Effector CD4-positive, alpha-beta T cell (primary cell): ENCODE results near the gene RND2.
"Not testable (repeated sequence)": the region's sequence is repeated elsewhere in the genome, so short reads cannot be mapped to it uniquely, and the experiment has no call there.

Source experiments
- DNase-seq: peaks from one replicate; pipeline ENCODE4 v3.0.0-alpha.2; 2020

The RND2 gene

DNA sequence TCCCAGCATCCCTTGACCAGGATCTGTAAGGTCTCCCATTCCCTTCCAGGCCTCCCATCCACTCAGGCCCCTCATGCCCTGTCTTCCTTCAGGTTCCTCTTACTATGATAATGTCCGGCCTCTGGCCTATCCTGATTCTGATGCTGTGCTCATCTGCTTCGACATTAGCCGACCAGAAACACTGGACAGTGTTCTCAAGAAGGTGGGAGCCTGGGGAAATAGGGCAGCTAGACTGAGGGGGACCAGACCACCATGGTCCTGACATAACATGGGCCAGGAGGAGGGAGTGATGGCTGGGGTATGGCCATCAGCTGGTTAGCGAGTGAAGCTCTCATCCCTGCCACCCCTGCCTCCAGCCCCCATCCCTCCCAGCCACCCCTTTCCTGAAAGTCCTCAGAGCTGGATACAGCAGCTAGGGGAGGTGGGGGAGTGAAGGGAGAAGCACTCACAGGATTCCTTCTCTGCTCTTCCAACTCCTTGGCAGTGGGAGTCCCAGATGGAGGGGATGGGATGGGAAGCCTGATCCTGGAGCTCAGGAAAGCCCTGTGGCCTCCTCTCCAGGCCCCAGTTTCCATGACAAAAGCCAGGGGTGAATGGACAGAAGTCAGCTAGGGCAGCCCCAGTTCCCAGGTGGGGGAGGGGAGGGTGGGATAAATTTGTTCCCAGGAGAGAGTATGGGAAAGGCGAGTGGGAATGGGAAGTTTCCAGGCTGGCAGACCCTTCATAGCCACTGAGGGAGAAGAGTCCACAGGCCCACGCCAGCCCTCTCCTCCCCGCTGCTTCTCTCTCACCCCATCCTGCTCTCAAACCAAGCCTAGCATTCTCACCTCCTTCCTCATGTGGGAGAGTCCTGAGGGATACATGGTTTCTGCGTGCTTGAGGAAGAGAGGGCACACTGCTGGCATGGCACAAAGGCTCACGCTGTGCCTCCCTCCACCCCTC is 2.3 kb downstream of the RND2 start:
- no peak for DNase-seq

DNA sequence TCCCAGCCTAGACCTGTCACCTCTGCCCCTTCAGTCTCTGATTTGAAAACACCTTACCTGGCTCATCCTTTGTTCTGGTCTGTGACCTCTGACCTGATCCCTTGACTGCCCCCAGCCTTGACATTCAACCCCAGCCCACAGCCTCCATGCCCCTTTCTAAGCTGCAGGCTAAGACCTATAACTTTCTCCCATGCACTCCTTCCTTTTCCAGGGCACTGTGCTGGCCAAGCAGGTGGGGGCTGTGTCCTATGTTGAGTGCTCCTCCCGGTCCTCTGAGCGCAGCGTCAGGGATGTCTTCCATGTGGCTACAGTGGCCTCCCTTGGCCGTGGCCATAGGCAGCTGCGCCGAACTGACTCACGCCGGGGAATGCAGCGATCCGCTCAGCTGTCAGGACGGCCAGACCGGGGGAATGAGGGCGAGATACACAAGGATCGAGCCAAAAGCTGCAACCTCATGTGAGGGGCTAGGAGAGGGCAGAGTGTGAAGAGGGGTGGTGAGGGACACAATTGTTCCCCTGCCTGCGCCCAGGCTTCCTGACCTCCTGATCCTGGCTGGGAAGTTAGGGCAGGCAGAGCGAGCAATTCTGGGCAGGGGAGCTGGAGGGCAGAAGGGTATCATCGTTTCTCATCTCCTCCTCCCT is 3.3 kb downstream of the RND2 start:
- no peak for DNase-seq

DNA sequence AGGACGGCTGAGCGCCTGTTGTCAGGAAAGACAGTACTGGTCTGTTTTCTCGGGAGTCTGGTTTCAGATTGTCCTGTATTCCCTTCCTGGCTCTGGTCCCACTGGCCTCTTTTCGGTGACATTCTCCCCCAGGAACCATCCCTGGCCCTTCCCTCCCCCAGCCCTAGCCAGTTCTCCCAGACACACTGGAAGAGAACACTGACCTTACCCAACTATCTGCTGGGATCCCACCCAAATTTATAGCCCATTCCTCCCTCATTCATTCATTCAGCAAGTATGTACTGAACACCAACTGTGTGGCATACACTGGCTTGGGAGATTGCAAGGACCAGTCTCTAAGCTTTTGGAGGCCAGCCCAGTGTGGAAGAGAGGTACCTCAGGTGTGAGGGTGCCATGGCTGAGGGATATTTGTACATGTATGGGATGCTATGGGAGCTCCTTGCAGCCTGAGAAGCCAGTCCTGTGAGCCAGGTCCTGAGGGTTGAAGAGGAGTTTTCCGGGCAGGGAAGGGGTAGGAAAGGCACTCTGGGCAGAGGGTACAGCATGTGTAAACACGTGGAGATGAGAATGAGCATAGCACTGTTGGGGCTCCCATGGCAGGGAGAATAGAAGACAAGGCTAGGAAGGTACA is 5.2 kb downstream of the RND2 start:
- no peak for DNase-seq

DNA sequence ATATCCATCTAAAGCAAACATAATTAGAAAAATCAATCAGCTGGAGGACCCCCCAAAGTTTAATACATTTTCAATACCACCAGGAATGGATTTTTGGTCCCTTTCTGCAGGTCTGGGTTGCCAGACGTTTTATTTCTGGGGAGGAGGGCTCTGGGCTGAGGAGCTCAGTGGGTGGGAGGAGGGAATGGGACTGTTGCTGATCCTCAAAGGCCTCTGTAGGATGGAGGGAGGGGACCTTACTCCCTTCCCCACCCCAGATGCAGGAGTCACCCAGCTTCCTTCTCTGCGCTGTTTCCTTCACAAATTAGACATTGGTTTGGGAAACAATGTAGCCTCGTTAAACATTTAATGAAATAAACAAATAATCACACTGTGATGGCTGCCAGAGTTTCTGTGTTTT is 6.6 kb downstream of the RND2 start:
- DNase-seq = no peak

DNA sequence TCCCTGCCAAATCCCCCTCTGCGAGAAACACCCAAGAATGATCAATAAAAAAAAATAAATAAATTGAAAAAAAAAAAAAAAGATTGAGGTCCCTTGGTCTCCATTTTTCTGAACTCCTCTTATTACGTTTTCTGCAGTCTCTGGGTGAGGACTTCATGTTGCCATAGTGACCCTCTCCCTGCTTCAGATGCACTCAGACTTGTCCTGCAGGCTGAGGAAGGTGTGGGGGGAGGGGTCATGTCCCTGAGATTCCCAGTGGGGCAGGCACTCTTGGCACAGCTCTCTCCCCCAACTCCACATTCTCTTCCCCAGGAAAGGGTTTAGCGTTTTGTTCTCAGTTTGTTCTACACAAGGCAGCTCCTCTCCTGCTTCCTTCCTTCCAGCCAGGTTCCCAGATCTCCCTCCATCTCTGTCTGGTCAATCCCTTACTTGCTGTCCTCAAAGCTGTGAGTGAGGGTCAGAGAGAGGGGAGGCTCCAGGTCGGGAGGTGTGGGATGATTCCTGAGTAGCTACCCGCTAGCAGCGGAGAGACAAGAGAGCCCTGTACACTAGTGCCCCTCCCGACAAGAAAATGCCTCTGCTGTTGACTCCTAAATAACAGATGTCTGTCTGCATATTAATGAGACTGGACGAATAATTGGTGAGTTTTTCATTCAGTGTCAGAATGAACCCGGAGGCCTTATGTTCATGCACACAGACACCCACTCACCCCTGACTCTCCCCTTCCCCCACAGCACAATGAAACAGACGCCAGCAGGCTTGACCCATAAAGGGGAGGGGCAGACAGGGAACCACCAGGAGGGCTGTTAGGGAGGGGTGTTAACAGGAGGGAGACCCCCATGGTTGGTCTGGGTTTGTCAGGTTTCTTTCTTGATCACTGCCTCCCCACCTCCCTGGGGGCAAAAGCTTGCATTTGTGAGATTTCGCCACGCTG is 9.2 kb downstream of the RND2 start:
- no peak for DNase-seq

DNA sequence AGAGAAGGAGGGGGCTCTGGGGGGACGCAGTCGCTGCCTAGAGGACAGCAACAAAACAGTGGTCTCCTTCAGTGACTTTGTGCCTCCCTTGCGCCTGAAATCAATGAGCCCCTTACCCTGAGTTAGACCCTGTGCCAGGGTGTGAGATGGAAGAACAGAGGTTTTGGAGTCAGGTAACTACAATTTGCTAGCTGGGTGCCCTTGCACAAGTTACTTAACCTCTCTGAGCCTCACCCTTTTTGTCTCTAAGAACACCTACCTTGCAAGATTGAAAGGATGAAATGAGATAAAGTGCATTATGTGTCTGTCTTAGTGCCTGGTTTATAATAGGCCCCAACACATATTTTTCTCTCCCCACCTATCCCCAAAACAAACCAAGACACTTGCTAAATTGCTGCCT is 9.9 kb downstream of the RND2 start:
- no peak for DNase-seq

DNA sequence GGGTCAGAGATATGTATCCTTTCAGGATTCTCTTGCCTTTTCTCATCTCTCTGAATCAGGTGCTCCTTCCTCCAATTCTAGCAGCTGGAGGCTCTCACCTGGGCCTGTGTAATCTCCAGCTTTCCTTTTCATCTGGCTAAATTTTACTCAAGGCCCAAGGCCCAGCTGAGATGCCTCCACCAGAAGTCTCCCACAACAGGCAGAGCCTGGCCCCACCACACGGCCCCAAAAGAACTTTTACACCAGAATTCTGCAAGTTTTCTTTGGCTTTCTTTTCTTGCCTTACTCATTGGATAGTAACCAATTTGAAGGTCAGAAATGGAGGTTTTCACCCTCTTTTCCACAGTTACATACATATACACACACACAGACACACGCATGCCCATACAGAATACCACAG is 14.6 kb downstream of the RND2 start:
- no peak for DNase-seq

DNA sequence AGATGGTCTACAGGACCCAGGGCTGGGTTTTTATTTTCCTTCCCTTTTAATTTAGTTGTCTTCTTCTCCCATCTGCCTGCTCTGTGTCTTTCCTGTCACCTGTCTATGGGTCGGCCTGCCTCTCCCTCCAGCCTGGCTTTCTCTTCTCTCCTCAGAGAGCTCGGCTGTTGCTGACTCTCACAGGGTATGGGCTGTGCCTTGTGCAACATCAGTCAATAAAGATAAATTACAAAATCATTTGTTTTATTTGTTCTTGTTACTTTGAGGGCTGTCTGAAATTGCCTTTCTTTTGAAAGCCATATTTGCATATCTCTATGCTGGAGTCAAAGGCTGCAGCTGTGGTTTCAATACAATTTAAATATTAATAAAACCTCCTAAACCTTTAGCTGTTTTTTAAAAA is 15.6 kb downstream of the RND2 start:
- DNase-seq = no peak

DNA sequence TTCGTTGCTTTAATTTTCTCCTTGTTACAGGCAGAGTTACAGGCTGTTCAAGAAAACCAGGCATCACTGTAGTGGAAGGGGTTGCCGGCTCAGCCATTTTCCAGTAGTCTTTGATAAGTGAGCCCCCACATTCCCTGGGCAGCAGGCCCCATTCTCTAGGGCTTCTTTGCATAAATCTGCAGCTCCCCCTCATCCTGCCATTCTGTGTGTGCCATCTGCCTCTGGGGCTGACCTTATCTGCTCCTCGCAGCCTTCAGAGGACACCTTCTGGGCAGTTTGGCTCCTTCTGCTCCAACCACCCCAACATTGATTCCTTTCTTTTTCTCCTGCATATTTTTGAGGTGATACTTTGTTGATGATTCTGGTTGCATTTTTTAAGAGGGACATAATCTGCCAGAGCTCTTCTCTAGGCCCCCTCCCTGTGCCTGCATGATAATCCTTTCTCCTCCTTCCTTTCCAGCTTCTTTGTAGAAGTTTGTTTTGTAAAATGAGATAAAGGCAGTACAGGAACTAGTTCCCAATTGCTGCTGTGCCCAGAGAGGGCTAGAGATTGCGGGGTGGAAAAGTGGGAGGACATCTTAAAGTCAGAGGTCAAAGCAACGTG is 17.1 kb downstream of the RND2 start:
- no peak for DNase-seq

DNA sequence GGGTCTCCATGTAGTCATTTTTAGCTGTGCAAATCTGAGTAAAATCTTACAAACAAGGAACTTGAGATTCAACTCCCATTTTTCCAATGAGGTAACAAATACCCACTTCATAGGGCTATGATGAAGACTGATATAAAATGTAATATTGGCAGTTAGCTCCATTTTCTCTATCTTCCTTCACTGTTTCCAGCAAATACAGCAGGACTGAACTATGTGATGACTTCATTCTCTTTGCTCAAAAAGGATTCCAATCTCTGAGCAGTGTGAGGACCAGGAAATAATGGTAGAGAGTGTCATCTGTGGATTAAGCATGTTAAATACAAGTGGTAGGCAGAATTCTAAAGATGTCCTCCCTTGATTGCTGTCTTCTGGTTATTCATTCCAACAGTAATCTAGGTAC is 18.3 kb downstream of the RND2 start:
- DNase-seq = no peak

DNA sequence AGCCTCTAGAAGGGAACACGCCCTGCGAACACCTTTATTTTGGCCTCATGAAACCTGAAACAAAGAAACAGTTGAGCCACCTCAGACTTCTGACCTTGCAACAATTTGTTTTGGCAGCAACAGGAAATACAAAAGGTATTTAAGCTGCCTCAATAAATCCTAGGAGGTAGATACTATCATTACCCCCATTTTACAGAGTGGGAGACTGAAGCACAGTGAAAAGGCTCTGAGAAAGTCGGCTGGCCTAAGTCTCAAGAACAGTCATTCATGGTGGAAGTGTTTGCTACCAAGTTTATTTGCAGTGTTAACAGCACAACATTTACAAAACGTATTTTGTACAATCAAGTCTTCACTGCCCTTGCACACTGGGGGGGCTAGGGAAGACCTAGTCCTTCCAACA is 19.0 kb downstream of the RND2 start:
- DNase-seq = no peak

DNA sequence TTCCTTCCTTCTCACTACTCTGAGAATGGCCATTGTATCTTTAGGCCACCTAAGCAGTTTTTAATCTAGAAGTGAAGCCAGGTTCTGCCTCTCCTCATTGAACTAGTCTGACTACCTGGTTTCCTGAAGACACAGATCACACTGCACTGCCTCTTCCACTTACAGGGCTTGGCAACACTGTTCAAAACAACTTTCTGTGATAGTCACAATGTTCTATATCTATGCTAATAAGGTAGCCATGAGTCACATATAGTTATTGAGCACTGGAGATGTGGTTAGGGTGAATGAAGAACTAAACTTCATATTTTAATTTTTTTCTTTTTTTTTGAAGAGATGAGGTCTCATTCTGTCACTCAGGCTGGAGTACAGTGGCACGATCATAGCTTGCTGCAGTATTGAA is 26.9 kb downstream of the RND2 start:
- DNase-seq = no peak

DNA sequence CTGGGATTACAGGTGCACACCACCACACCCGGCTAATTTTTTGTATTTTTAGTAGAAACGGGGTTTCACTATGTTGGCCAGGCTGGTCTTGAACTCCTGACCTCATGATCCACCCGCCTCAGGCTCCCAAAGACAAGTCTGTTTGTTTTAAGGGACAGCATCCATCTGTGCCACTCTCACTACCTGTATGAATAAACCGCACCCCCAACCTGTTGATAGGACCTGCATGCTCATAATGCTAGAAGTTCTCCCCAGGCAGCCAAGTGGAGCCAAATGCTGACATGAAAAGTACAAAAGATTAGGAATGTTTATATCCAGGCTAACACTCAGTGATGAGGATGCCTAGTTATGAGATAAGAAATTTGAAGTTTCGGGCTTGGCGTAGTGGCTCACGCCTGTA is 28.0 kb downstream of the RND2 start:
- not testable (repeated sequence) for DNase-seq

DNA sequence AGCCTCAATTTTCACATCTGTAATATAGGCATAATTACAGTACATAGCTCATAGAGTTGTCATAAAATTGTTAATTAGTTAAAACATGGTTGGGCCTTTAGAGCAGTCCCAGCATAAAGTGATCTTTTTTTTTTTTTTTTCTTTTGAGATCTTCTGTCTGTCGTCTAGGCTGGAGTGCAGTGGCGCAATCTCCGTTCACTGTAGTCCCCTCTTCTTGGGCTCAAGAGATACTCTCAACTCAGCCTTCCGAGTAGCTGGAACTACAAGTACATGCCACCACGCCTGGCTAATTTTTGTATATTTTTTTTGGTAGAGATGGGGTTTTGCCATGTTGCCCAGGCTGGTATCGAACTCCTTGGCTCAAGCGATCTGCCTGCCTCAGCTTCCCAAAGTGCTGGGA is 31.0 kb downstream of the RND2 start:
- DNase-seq = no peak

DNA sequence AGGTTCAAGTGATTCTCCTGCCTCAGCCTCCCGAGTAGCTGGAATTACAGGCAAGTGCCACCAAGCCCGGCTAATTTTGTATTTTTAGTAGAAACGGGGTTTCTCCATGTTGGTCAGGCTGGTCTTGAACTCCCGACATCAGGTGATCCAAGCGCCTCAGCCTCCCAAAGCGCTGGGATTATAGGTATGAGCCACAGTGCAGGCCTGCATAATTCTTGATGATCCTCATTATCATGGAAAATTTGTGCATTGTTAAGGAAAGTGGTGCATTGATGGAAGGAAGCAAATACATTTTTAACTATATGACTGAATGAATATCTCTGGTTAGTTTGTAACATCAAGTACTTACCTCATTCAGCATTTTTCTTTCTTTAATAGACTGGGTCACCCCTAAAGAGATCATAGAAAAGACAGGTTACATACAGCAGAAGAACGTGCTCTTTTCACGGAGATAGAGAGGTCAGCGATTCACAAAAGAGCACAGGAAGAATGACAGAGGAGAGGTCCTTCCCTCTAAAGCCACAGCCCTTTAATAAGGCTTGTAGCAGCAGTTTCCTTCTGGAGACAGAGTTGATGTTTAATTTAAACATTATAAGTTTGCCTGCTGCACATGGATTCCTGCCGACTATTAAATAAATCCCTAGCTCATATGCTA is 38.1 kb downstream of the RND2 start:
- DNase-seq = no peak

DNA sequence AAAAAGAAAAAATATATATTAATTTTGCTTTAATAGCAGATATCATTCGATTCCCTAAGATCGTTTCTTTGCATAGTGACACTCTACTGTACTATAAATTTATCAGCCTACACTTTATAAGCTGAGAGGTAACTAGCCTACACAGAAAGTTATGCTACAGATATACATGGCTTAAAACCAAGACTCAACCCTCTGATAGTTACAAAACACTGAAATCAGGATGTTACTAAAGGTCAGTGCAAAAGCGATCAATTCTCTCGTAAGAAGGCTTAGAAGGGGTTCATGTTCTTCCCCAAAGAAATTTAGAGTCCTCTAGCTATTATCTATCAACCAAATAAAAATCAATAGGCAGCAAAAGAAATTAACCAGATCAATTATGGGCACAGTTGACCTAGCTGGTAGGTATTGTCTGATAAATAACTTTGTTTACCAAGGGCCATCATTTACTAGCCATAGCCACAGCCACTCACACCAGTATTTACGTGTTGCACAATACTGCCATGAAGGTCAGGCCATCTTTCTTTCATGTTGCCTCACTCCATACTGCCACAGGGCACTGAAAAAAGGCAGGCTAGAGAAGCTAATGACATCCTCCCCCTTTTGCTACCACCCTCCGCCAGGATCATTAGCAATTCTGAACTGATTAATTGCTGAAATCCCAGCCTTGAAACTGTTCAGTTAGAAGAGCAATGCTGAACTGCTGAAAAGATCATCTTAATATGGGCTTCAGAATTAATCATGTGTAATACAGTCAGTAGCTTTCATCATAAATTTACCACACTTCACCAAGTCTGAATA is 43.7 kb downstream of the RND2 start:
- no peak for DNase-seq

DNA sequence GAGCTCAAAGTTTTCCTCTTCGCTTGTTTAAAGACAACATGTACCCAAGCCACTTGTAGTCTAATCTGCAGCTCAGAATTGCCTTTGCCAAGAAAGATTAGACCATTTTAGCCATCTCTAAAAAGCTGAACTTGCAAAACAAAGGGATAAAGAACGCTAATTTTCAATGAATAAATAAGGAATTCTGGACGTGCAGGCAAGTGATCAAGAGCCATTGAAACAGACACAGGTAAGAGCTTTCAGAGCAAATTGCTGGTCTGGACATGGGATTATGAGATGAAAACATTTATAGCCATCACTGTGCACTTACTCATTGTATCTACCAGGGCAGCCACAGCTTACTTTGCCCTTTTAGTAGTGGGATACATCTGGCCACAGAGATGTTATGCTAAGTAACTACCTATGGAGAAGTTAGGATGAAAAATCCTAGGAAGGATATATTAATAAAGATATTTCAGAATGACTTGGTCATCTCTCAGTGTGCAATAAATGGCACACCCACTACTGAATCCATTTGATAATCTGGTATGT is 44.4 kb downstream of the RND2 start:
- DNase-seq = no peak

DNA sequence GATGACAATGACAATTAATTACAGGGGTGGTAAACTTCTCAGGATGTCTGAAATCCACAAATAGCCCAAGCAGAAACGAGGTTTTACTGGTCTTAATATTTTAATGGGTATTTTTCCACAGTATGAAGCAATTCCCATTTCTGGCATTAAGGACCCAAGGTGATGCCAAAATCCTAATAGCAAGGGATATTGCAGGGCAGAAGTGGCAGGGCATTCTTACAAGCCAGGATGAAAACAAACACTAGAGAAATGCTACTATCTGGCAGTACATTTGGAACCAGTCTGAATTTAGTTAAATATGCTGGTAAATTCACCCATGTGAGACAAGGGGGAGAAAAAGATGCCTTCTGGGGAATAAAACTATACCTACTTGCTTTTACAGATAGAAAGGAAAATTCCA is 45.2 kb downstream of the RND2 start:
- DNase-seq = no peak

DNA sequence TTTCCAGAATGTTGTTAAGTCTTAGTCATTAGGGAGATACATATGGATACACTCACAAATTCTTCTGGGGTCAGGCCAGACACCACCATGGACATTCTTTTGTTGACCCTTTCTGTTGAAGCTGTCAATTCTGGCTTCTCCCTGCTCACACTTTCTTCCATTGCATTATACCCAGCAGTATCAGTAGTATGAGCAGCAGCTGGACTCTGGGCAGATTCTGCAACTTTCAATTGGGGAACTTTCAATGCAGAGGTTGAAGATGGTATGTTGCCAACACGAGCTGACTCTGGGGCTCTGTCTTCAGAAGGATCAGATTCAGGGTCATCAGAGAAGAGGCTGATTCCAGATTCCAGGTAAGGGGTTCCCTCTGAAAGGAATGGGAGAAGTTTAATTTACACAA is 45.8 kb downstream of the RND2 start:
- DNase-seq = no peak

DNA sequence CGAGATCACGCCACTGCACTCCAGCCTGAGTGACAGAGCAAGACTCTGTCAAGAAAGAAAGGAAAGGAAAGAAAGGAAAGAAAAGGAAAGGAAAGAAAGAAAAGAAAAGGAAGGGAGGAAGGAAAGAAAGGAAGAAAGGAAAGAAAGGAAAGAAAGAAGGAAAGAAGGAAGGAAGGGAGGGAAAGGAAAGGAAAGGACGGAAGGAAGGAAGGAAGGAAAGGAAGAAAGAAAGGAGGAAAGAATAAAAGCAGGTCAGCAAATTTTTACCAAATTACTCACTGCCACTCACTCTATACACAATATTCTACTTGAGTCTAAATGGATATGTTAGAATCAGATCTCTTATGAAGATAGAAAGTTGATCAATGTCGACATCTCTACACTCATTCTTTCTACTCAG is 49.8 kb downstream of the RND2 start:
- DNase-seq = no peak
